Upper lobe of left lung (tissue), 4 donors: ENCODE results near the gene C2orf74.

Experiments
- EP300 ChIP-seq, 4 donors: sonication (generic); formaldehyde crosslinking; IDR thresholded peaks; one replicate each; pipeline ENCODE4 v1.5.1; 2017; ENCODE audit warnings: antibody characterized with exemption in 4 of 4, control low read depth in 2 of 4
- POLR2A ChIP-seq, 4 donors: fragments of 450-650 bp; IDR thresholded peaks; one replicate each; pipeline ENCODE4 v1.5.1; 2016 to 2017; ENCODE audit warnings: antibody characterized with exemption in 4 of 4, mild to moderate bottlenecking in 2 of 4
- POLR2AphosphoS5 ChIP-seq, 2 donors: sonication (generic); formaldehyde crosslinking; IDR thresholded peaks; one replicate each; pipeline ENCODE4 v1.5.1; 2017; ENCODE audit warnings: antibody characterized with exemption in 2 of 2
- TF ChIP-seq, protein P1 (sequence below), 6 experiments: fragments of 450-650 bp in 4 of 6; fragments of 200-600 bp in 2 of 6; sonication (generic) in 2 of 6; IDR thresholded peaks; one replicate each; pipeline ENCODE4 v1.5.1; 2016 to 2019; ENCODE audit warnings: antibody characterized with exemption in 6 of 6

DNA sequence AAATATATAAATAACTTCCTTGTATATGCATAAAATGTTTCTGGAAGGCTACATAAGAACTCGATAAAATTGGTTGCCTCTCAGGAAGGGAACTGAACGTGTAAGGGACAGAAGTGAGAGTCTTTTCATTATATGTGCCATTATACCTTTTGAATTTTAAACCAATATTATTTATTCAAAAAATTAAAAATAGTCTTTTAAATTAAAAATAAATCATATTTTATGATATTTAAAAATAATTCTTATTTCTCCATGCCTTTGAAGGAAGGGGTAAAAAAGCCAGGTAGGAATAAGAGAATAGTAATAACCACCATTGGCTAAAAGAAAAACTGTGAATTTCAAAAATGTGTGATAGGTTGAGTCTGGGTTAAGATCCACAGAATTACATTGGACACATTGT lies 45.7 kb upstream of the C2orf74 start:
- TF ChIP-seq, protein P1, sequence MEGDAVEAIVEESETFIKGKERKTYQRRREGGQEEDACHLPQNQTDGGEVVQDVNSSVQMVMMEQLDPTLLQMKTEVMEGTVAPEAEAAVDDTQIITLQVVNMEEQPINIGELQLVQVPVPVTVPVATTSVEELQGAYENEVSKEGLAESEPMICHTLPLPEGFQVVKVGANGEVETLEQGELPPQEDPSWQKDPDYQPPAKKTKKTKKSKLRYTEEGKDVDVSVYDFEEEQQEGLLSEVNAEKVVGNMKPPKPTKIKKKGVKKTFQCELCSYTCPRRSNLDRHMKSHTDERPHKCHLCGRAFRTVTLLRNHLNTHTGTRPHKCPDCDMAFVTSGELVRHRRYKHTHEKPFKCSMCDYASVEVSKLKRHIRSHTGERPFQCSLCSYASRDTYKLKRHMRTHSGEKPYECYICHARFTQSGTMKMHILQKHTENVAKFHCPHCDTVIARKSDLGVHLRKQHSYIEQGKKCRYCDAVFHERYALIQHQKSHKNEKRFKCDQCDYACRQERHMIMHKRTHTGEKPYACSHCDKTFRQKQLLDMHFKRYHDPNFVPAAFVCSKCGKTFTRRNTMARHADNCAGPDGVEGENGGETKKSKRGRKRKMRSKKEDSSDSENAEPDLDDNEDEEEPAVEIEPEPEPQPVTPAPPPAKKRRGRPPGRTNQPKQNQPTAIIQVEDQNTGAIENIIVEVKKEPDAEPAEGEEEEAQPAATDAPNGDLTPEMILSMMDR (IDR thresholded peaks at IDR 0.05): no peak
- TF ChIP-seq EP300 (IDR thresholded peaks at IDR 0.05) (no peak), POLR2AphosphoS5 (IDR thresholded peaks at IDR 0.05) (no peak), POLR2A (IDR thresholded peaks at IDR 0.05) (no peak)
